Vagina (tissue), 2 donors: ENCODE measurements around the gene ARL3.

Experiments used
- POLR2A ChIP-seq, 2 donors: fragments of 450-650 bp; IDR thresholded peaks; one replicate each; pipeline ENCODE4 v1.6.1; 2017; ENCODE audit warnings: antibody characterized with exemption in 2 of 2, mild to moderate bottlenecking in 2 of 2, moderate library complexity in 2 of 2
- POLR2AphosphoS5 ChIP-seq, 2 donors: sonication (generic); formaldehyde crosslinking; IDR thresholded peaks; one replicate each; pipeline ENCODE4 v1.9.0; 2017; ENCODE audit warnings: antibody characterized with exemption in 2 of 2, mild to moderate bottlenecking in 2 of 2, low read depth in 1 of 2; ENCODE audit not compliant: insufficient read depth in 1 of 2
- TF ChIP-seq, protein P1 (sequence below), 3 experiments: fragments of 450-650 bp in 2 of 3; fragments of 200-600 bp in 1 of 3; sonication (generic) in 1 of 3; IDR thresholded peaks; one replicate each; pipeline ENCODE4 v1.5.1; 2017 to 2019; ENCODE audit warnings: antibody characterized with exemption in 3 of 3, mild to moderate bottlenecking in 2 of 3, moderate library complexity in 2 of 3

DNA sequence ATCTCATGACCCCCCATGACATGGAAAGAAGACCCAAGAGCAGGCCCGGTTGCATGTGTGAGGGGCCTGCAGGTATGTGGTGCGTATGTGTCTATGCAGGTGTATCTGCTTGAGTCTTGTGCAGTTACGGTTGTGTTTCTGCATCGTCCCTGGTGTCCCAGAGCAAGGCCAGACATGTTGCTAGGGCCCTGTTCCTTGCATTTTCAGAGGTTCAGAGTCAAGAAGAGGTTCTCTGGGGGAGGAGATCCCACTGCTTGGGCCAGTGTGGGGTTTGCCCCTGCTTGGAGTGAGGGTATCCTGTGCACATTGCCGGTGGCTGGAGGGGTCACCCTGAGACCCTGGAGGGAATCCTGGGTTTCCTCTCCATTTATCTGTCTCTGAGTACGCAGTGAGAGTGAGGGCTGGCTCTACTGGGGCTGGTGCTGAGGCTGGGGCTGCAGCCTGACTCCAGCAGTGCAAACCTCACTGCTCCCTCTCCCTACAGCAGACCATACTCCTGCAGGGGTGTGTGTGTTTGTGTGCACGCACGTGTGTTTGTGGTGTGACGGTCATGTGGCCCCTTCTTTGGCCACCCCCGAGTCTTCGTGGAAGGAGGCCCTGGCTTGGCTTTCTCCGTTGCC is 65.8 kb downstream of the ARL3 start:
- TF ChIP-seq POLR2A (IDR thresholded peaks at IDR 0.05) (no peak), POLR2AphosphoS5 (IDR thresholded peaks at IDR 0.05; ENCODE audit: insufficient read depth in 1 of 2, low read depth in 1 of 2) (no peak)
- TF ChIP-seq, protein P1, sequence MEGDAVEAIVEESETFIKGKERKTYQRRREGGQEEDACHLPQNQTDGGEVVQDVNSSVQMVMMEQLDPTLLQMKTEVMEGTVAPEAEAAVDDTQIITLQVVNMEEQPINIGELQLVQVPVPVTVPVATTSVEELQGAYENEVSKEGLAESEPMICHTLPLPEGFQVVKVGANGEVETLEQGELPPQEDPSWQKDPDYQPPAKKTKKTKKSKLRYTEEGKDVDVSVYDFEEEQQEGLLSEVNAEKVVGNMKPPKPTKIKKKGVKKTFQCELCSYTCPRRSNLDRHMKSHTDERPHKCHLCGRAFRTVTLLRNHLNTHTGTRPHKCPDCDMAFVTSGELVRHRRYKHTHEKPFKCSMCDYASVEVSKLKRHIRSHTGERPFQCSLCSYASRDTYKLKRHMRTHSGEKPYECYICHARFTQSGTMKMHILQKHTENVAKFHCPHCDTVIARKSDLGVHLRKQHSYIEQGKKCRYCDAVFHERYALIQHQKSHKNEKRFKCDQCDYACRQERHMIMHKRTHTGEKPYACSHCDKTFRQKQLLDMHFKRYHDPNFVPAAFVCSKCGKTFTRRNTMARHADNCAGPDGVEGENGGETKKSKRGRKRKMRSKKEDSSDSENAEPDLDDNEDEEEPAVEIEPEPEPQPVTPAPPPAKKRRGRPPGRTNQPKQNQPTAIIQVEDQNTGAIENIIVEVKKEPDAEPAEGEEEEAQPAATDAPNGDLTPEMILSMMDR (IDR thresholded peaks at IDR 0.05): no peak
